Spleen (tissue), 11 donors: Measurements from ENCODE around the gene NUDT3. TPM values are rescaled to one million over a fixed set of nuclear protein-coding genes. Genes with fewer than 3 reads are reported as not detected.
"Not testable (repeated sequence)": the region's sequence is repeated elsewhere in the genome, so short reads cannot be mapped to it uniquely, and the experiment has no call there.

ENCODE experiments used
- DNase-seq: peaks from one replicate; pipeline ENCODE4 v3.0.0-alpha.2; 2020
- H3K27ac ChIP-seq, 8 donors: fragments of 200-600 bp; sonication (generic) in 7 of 8; 1 replicate in 4 of 8; 2 replicates in 4 of 8; pipeline versions ENCODE4 v1.5.0 to v1.8.0; 2016 to 2021; ENCODE audit warnings: inconsistent platforms in 4 of 8, mild to moderate bottlenecking in 4 of 8, moderate library complexity in 1 of 8
- H3K27me3 ChIP-seq, 7 donors: fragments of 200-600 bp; sonication (generic) in 6 of 7; replicated peaks in 1 of 7; 1 replicate in 4 of 7; 2 replicates in 3 of 7; pipeline versions ENCODE4 v1.5.0 to v1.8.0; 2016 to 2021; ENCODE audit warnings: inconsistent platforms in 3 of 7, mild to moderate bottlenecking in 1 of 7
- H3K36me3 ChIP-seq, 6 donors: fragments of 200-600 bp; sonication (generic) in 5 of 6; 1 replicate in 4 of 6; 2 replicates in 2 of 6; pipeline versions ENCODE4 v1.5.0 to v1.8.0; 2016 to 2021; ENCODE audit warnings: inconsistent platforms in 2 of 6
- H3K4me1 ChIP-seq, 6 donors: fragments of 200-600 bp; sonication (generic) in 5 of 6; 1 replicate in 3 of 6; 2 replicates in 3 of 6; pipeline versions ENCODE4 v1.5.0 to v1.8.0; 2016 to 2021; ENCODE audit warnings: inconsistent platforms in 3 of 6
- H3K4me3 ChIP-seq, 8 donors: fragments of 200-600 bp; sonication (generic) in 7 of 8; 1 replicate in 4 of 8; 2 replicates in 4 of 8; pipeline versions ENCODE4 v1.5.0 to v1.8.0; 2016 to 2021; ENCODE audit warnings: inconsistent platforms in 4 of 8, mild to moderate bottlenecking in 4 of 8, moderate library complexity in 2 of 8
- H3K9me3 ChIP-seq, 8 donors: fragments of 200-600 bp; sonication (generic) in 7 of 8; 1 replicate in 4 of 8; 2 replicates in 4 of 8; pipeline versions ENCODE4 v1.5.0 to v1.8.0; 2016 to 2021; ENCODE audit warnings: inconsistent platforms in 4 of 8
- CTCF ChIP-seq, 11 experiments: fragments of 200-600 bp in 7 of 11; fragments of 450-650 bp in 4 of 11; sonication (generic) in 4 of 11; IDR thresholded peaks in 8 of 11; conservative IDR thresholded peaks in 3 of 11; 1 replicate in 7 of 11; 2 replicates in 4 of 11; pipeline versions ENCODE4 v1.4.0 to v1.8.0; 2016 to 2021; ENCODE audit warnings: antibody characterized with exemption in 11 of 11, inconsistent platforms in 4 of 11, mild to moderate bottlenecking in 1 of 11
- POLR2A ChIP-seq, 3 donors: fragments of 450-650 bp; IDR thresholded peaks; one replicate each; pipeline ENCODE4 v1.5.1; 2017; ENCODE audit warnings: antibody characterized with exemption in 3 of 3, mild to moderate bottlenecking in 1 of 3
- POLR2AphosphoS5 ChIP-seq, 3 donors: sonication (generic); formaldehyde crosslinking; IDR thresholded peaks; one replicate each; pipeline ENCODE4 v1.5.1; 2017; ENCODE audit warnings: antibody characterized with exemption in 3 of 3
- WGBS, 5 donors: extraction: QIAGEN DNeasy Blood & Tissue Kit in 3 of 5; methylation state at CpG; one replicate each; pipeline versions ENCODE4 v1.1.5 to v1.1.7; 2013 to 2018; 5-methylcytosine and 5-hydroxymethylcytosine counted together
- intact Hi-C: fragments of 100-400 bp; cut with DNase I; formaldehyde crosslinking; loops from one replicate; pipeline ENCODE4 v1.15.0; 2023; ENCODE audit warnings: low total_unique reads
- polyA plus RNA-seq, 3 donors: library from polyadenylated mRNA; stranded (reverse); fragments of 200-250 nt; gene quantifications; one replicate each; pipeline ENCODE4 v1.2.1, GENCODE V29; 2013
- total RNA-seq, 7 donors: library from RNA; depleted of rRNA in 3 of 7; stranded (reverse); fragments of >200 nt in 3 of 7; fragmentation: NEBNext Ultra II Directional in 4 of 7; extraction: Animal tissue kit (Norgen Biotek cat#: 25700) in 4 of 7; gene quantifications; one replicate each; pipeline versions ENCODE4 v1.1.0 to v1.2.1, GENCODE V29; 2016 to 2021
- donor health status: healthy with polysubstance abuse.
- donor health status: DM: no; HTN: no; CAD: no; lungs with moderate emphysema.
- donor health status: DM: no; HTN: no; CAD: no.
- donor health status: Bipolar disorder and iron deficiency.
- donor health status: healthy.
- donor health status: DM: no; HTN: no; CAD: no.
- donor health status: DM: yes; HTN: yes; CAD: no.

NUDT3 gene
- total and polyA plus RNA-seq, 10 donors, result 9.2 to 54.2 (median 37.8) TPM

GRCh38 chr6:34377984-34378383 lies 14.5 kb downstream of the NUDT3 start:
- peaks cover 0 to 69% (median 21%) of the 10 kb centered on the region in 6 donors for H3K4me1 ChIP-seq
- WGBS, 5 donors, result 96 to 100% (median 99%) methylated on average over 5 of the region's 5 CpGs
- no peak overlapping the region for H3K4me3 ChIP-seq
- H3K27ac ChIP-seq, result no peak overlapping the region
- no peak for DNase-seq
- H3K9me3 ChIP-seq, result no peaks in the 10 kb centered on the region
- TF ChIP-seq POLR2AphosphoS5 (IDR thresholded peaks at IDR 0.05) (no peak), CTCF (IDR thresholded peaks at IDR 0.05 in 8 of 11, conservative IDR thresholded peaks at IDR 0.05 in 3 of 11) (no peak), POLR2A (IDR thresholded peaks at IDR 0.05) (no peak)
- peaks cover 0 to 9% (median 0%) of the 10 kb centered on the region in 6 donors for H3K36me3 ChIP-seq
- no peaks in the 10 kb centered on the region for H3K27me3 ChIP-seq
- intact Hi-C loops, result no loop called here

DNA sequence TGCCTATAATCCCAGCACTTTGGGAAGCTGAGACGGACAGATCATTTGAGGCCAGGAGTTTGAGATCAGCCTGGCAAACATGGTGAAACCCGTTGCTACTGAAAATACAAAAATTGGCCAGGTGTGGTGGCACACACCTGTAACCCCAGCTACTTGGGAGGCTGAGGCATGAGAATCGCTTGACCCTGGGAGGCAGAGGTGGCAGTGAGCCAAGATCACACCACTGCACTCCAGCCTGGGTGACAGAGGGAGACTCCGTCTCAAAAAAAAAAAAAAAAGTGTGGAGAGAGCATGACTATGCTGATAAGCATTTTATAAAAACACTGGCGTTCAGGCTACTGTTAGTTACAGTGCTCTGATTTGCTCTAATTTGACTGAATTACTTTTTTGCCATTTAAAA lies 14.9 kb downstream of the NUDT3 start:
- WGBS, 5 donors, result 87 to 95% (median 93%) methylated on average over 5 of the region's 5 CpGs
- H3K36me3 ChIP-seq, H3K27me3 ChIP-seq, H3K9me3 ChIP-seq, DNase-seq, intact Hi-C loops, H3K4me3 ChIP-seq, H3K27ac ChIP-seq: not testable (repeated sequence)
- peaks cover 0 to 70% (median 21%) of the 10 kb centered on the region in 6 donors for H3K4me1 ChIP-seq

GRCh38 chr6:34375833-34376232 lies 16.6 kb downstream of the NUDT3 start:
- Histone ChIP-seq H3K27ac (no peak overlapping the region), H3K4me3 (no peak overlapping the region), H3K27me3 (no peaks in the 10 kb centered on the region), H3K9me3 (no peaks in the 10 kb centered on the region), H3K36me3 (peaks cover 0 to 9% (median 0%) of the 10 kb centered on the region in 6 donors), H3K4me1 (peaks cover 1 to 74% (median 29%) of the 10 kb centered on the region in 6 donors)
- 93 to 100% (median 95%) methylated on average over 5 of the region's 5 CpGs for whole genome bisulfite sequencing, 5 donors
- no peak for DNase-seq
- no peak for TF ChIP-seq CTCF (IDR thresholded peaks at IDR 0.05 in 8 of 11, conservative IDR thresholded peaks at IDR 0.05 in 3 of 11)
- TF ChIP-seq POLR2AphosphoS5 (IDR thresholded peaks at IDR 0.05), result no peak
- TF ChIP-seq POLR2A (IDR thresholded peaks at IDR 0.05), result no peak
- intact Hi-C loops, result no loop called here

DNA sequence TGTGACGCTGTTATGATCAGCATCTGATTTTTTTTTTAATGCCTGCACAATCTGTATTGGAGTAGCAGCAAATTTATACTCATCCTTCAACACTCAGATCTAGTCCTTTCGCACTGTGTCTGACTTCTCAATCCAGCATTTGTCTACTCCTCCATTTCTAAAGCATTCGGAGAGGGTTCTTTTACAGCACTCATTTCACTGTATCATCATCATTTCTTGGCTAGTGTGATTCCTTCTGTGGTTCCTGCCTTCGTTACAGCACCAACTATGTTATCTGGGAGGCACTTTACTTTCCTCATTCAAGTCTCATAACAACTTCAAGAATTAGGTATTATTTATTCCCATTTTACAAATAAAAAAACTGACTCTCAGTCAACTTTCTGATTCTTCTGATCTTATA lies 18.0 kb downstream of the NUDT3 start:
- Histone ChIP-seq H3K9me3 (no peaks in the 10 kb centered on the region), H3K4me1 (peaks cover 5 to 77% (median 42%) of the 10 kb centered on the region in 6 donors), H3K4me3 (no peak overlapping the region), H3K27ac (peak overlapping the region in 6 of 8 donors; percentile 23 to 80 (median 70)), H3K27me3 (no peaks in the 10 kb centered on the region), H3K36me3 (peaks cover 0 to 6% (median 0%) of the 10 kb centered on the region in 6 donors)
- WGBS, 5 donors, result 67 to 83% (median 70%) methylated on average over 4 of the region's 4 CpGs
- intact Hi-C loops, result no loop called here
- no peak for TF ChIP-seq POLR2A (IDR thresholded peaks at IDR 0.05)
- TF ChIP-seq CTCF (IDR thresholded peaks at IDR 0.05 in 8 of 11, conservative IDR thresholded peaks at IDR 0.05 in 3 of 11), result no peak
- TF ChIP-seq POLR2AphosphoS5 (IDR thresholded peaks at IDR 0.05), result no peak
- DNase-seq, result no peak

DNA sequence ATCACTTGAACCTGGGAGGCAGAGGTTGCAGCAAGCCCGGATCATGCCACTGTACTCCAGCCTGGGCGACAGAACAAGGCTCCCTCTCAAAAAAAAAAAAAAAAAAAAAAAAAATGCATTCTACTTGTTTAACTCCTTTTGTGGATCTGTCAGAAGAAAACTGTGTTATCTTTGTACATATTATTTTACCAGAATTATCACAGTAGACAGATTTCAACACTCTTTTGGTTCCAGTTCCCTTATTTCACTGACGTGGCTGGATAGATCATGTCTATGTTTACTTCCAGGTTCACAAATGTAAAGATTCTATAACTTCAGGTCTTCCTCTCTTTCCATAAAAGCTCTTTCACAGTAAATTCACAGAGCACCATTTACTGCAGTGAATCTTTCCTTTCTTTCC lies 18.4 kb downstream of the NUDT3 start:
- intact Hi-C loops, result no loop called here
- Histone ChIP-seq H3K27me3 (no peaks in the 10 kb centered on the region), H3K4me3 (no peak overlapping the region), H3K9me3 (no peaks in the 10 kb centered on the region), H3K27ac (peak overlapping the region in 7 of 8 donors; percentile 23 to 80 (median 67)), H3K4me1 (peaks cover 5 to 82% (median 46%) of the 10 kb centered on the region in 6 donors), H3K36me3 (peaks cover 0 to 1% (median 0%) of the 10 kb centered on the region in 6 donors)
- WGBS, 5 donors, result 42 to 70% (median 57%) methylated on average over 3 of the region's 3 CpGs
- DNase-seq, result no peak
- no peak for TF ChIP-seq POLR2A (IDR thresholded peaks at IDR 0.05)
- no peak for TF ChIP-seq POLR2AphosphoS5 (IDR thresholded peaks at IDR 0.05)
- no peak for TF ChIP-seq CTCF (IDR thresholded peaks at IDR 0.05 in 8 of 11, conservative IDR thresholded peaks at IDR 0.05 in 3 of 11)
